DND-41 (cell line): ENCODE data around the gene FBN1.

Source experiments
- ATAC-seq: fragments of 200-7000 bp; cut with Tn5 transposase; 3 replicates; pipeline ENCODE4 v1.9.1; 2021; ENCODE audit warnings: low read depth; ENCODE audit not compliant: insufficient read depth
- DNase-seq: peaks from one replicate; pipeline ENCODE4 v3.0.0-alpha.2; 2020
- H2AFZ ChIP-seq: 2 replicates; pipeline ENCODE4 v1.6.0; 2012; ENCODE audit warnings: low read depth, low read length
- H3K27ac ChIP-seq: 2 replicates; pipeline ENCODE4 v1.5.1; 2012; ENCODE audit warnings: low read length, inconsistent platforms
- H3K27me3 ChIP-seq: fragments of 200-600 bp; sonication (generic); 2 replicates; pipeline ENCODE4 v1.6.0; 2012; ENCODE audit warnings: low read length, mild to moderate bottlenecking, inconsistent platforms; ENCODE audit not compliant: insufficient read depth, poor library complexity
- H3K36me3 ChIP-seq: 2 replicates; pipeline ENCODE4 v1.5.1; 2012; ENCODE audit warnings: low read length, inconsistent platforms; ENCODE audit not compliant: insufficient read depth
- H3K4me1 ChIP-seq: 2 replicates; pipeline ENCODE4 v1.5.1; 2012; ENCODE audit warnings: mild to moderate bottlenecking, low read length; ENCODE audit not compliant: insufficient read depth
- H3K4me2 ChIP-seq: 2 replicates; pipeline ENCODE4 v1.6.0; 2012; ENCODE audit warnings: mild to moderate bottlenecking, moderate library complexity, low read length, inconsistent platforms; ENCODE audit not compliant: insufficient read depth
- H3K4me3 ChIP-seq, 2 experiments: fragments of 200-600 bp in 1 of 2; shearing (Covaris generic) in 1 of 2; 2 replicates each; pipeline ENCODE4 v1.5.1; 2012 to 2016; ENCODE audit warnings: inconsistent platforms in 2 of 2, low read length in 2 of 2, mild to moderate bottlenecking in 2 of 2, low read depth in 1 of 2, moderate library complexity in 1 of 2
- H3K79me2 ChIP-seq: 2 replicates; pipeline ENCODE4 v1.6.0; 2012; ENCODE audit warnings: low read length, inconsistent platforms; ENCODE audit not compliant: insufficient read depth
- H3K9ac ChIP-seq: 2 replicates; pipeline ENCODE4 v1.6.0; 2012; ENCODE audit warnings: low read depth, mild to moderate bottlenecking, inconsistent platforms, low read length, moderate library complexity
- H3K9me3 ChIP-seq: 2 replicates; pipeline ENCODE4 v1.5.1; 2012; ENCODE audit warnings: low read length, moderate library complexity, mild to moderate bottlenecking, inconsistent platforms; ENCODE audit not compliant: insufficient read depth, severe bottlenecking
- H4K20me1 ChIP-seq: 2 replicates; pipeline ENCODE4 v1.6.0; 2012; ENCODE audit warnings: low read length; ENCODE audit not compliant: insufficient read depth
- CTCF ChIP-seq: IDR thresholded peaks from 2 replicates; pipeline ENCODE4 v1.5.1; 2012; ENCODE audit warnings: borderline replicate concordance, low read length, moderate library complexity, mild to moderate bottlenecking; ENCODE audit not compliant: poor library complexity, severe bottlenecking; ENCODE audit errors: extremely low read depth
- EZH2 ChIP-seq: IDR thresholded peaks from 3 replicates; pipeline ENCODE4 v1.6.1; 2012; ENCODE audit warnings: borderline replicate concordance, low read depth, mild to moderate bottlenecking, moderate library complexity, low read length, inconsistent platforms; ENCODE audit not compliant: severe bottlenecking

Gene FBN1

GRCh38 chr15:48675436-48675835 lies 29.9 kb upstream of the FBN1 start:
- no peaks in the 10 kb centered on the region for H3K79me2 ChIP-seq
- H4K20me1 ChIP-seq = no peaks in the 10 kb centered on the region
- no peak overlapping the region for H3K4me2 ChIP-seq
- no peak overlapping the region for H3K4me3 ChIP-seq
- no peaks in the 10 kb centered on the region for H3K36me3 ChIP-seq
- ATAC-seq (no peak), DNase-seq (no peak)
- no peak overlapping the region for H2AFZ ChIP-seq
- H3K9me3 ChIP-seq = no peaks in the 10 kb centered on the region
- H3K27ac ChIP-seq = no peak overlapping the region
- no peaks in the 10 kb centered on the region for H3K4me1 ChIP-seq
- H3K27me3 ChIP-seq = no peaks in the 10 kb centered on the region
- H3K9ac ChIP-seq = no peak overlapping the region
- no peak for TF ChIP-seq CTCF
- TF ChIP-seq EZH2 = no peak

GRCh38 chr15:48674876-48675275 lies 29.4 kb upstream of the FBN1 start:
- H3K27ac ChIP-seq = no peak overlapping the region
- H3K27me3 ChIP-seq = no peaks in the 10 kb centered on the region
- ATAC-seq (no peak), DNase-seq (no peak)
- no peak overlapping the region for H2AFZ ChIP-seq
- TF ChIP-seq EZH2 = no peak
- TF ChIP-seq CTCF = no peak
- no peak overlapping the region for H3K4me3 ChIP-seq
- H4K20me1 ChIP-seq = no peaks in the 10 kb centered on the region
- H3K4me1 ChIP-seq = no peaks in the 10 kb centered on the region
- H3K4me2 ChIP-seq = no peak overlapping the region
- H3K9me3 ChIP-seq = no peaks in the 10 kb centered on the region
- no peaks in the 10 kb centered on the region for H3K36me3 ChIP-seq
- H3K9ac ChIP-seq = no peak overlapping the region
- H3K79me2 ChIP-seq = no peaks in the 10 kb centered on the region

- no peaks in the 10 kb centered on the region for H3K4me1 ChIP-seq
- no peak overlapping the region for H3K27ac ChIP-seq
- no peaks in the 10 kb centered on the region for H3K79me2 ChIP-seq
- no peak overlapping the region for H3K4me3 ChIP-seq
- H4K20me1 ChIP-seq = no peaks in the 10 kb centered on the region
- H3K27me3 ChIP-seq = no peaks in the 10 kb centered on the region
- TF ChIP-seq EZH2 = no peak
- TF ChIP-seq CTCF = no peak
- H3K36me3 ChIP-seq = no peaks in the 10 kb centered on the region
- no peak overlapping the region for H3K4me2 ChIP-seq
- no peak overlapping the region for H3K9ac ChIP-seq
- DNase-seq = no peak
- H3K9me3 ChIP-seq = no peaks in the 10 kb centered on the region
- ATAC-seq = no peak
- no peak overlapping the region for H2AFZ ChIP-seq
Observed at GRCh38 chr15:48672206-48672605, 26.7 kb upstream of the FBN1 start.
